Gastroesophageal sphincter (tissue), 4 donors: ENCODE results near the gene ABHD14A. TPM values are rescaled to one million over a fixed set of nuclear protein-coding genes. Genes with fewer than 3 reads are reported as not detected.
A peak's percentile ranks its signal among the peaks of the same experiment; 100 is the strongest.

Experiments used
- ATAC-seq: fragments of 150-250 bp; one replicate; pipeline ENCODE4 v1.9.1; 2016; ENCODE audit warnings: mild to moderate bottlenecking, moderate library complexity
- H3K27ac ChIP-seq, 4 donors: fragments of 200-600 bp; sonication (generic) in 3 of 4; 1 replicate in 3 of 4; 2 replicates in 1 of 4; pipeline ENCODE4 v1.5.1; 2016 to 2019
- H3K27me3 ChIP-seq: fragments of 200-600 bp; sonication (generic); one replicate; pipeline ENCODE4 v1.5.1; 2019
- H3K36me3 ChIP-seq, 2 donors: fragments of 200-600 bp; sonication (generic); one replicate each; pipeline ENCODE4 v1.5.1; 2019; ENCODE audit warnings: control low read depth in 1 of 2
- H3K4me1 ChIP-seq, 3 donors: fragments of 200-600 bp; sonication (generic); 1 replicate in 2 of 3; 2 replicates in 1 of 3; pipeline ENCODE4 v1.5.1; 2016 to 2019; ENCODE audit warnings: control low read depth in 2 of 3
- H3K4me3 ChIP-seq, 2 donors: fragments of 200-600 bp; sonication (generic); one replicate each; pipeline ENCODE4 v1.5.1; 2019; ENCODE audit warnings: mild to moderate bottlenecking in 1 of 2, moderate library complexity in 1 of 2
- H3K9me3 ChIP-seq, 3 donors: fragments of 200-600 bp; sonication (generic); one replicate each; pipeline ENCODE4 v1.5.1; 2017 to 2019; ENCODE audit warnings: control low read depth in 2 of 3
- CTCF ChIP-seq, 4 experiments: fragments of 200-600 bp in 2 of 4; fragments of 450-650 bp in 2 of 4; sonication (generic) in 1 of 4; IDR thresholded peaks; one replicate each; pipeline ENCODE4 v1.5.1; 2017 to 2019; ENCODE audit warnings: antibody characterized with exemption in 4 of 4, mild to moderate bottlenecking in 2 of 4, moderate library complexity in 2 of 4
- EP300 ChIP-seq: sonication (generic); formaldehyde crosslinking; IDR thresholded peaks from one replicate; pipeline ENCODE4 v1.6.1; 2017; ENCODE audit warnings: antibody characterized with exemption, mild to moderate bottlenecking
- POLR2A ChIP-seq, 2 donors: fragments of 450-650 bp; IDR thresholded peaks; one replicate each; pipeline ENCODE4 v1.6.1; 2017; ENCODE audit warnings: antibody characterized with exemption in 2 of 2, mild to moderate bottlenecking in 2 of 2, moderate library complexity in 1 of 2
- POLR2AphosphoS5 ChIP-seq: sonication (generic); formaldehyde crosslinking; IDR thresholded peaks from one replicate; pipeline ENCODE4 v1.6.1; 2017; ENCODE audit warnings: antibody characterized with exemption
- WGBS, 2 donors: methylation state at CpG; one replicate each; pipeline ENCODE4 v1.1.5; 2018; ENCODE audit warnings: low coverage in 1 of 2; 5-methylcytosine and 5-hydroxymethylcytosine counted together
- total RNA-seq, 4 donors: library from RNA; depleted of rRNA; stranded (reverse); fragments of >200 nt; gene quantifications; one replicate each; pipeline ENCODE4 v1.1.0, GENCODE V29; 2016

The ABHD14A gene
- total RNA-seq, 4 donors from 2014 or later: 12.6 to 20.2 (median 13.8) TPM

GRCh38 chr3:51955175-51955892 lies 19.5 kb upstream of the ABHD14A start, which contains the start of gene GPR62:
GPR62 (plus strand) TSS chr3:51955381; CDS start chr3:51955653, 272 bp downstream.
- H3K36me3 ChIP-seq: peaks cover 0 to 32% of the 10 kb centered on the region in 2 donors
- 53% methylated on average over 5 of the region's 33 CpGs; no CpG with 5 or more reads in 1 of the 2 donors for WGBS, 2 donors

GRCh38 chr3:51955893-51956770 lies 18.7 kb upstream of the ABHD14A start:
- no CpG with 5 or more reads among the region's 97 CpGs for WGBS, 2 donors
- H3K4me3 ChIP-seq: peak overlapping the region; percentile 32 to 57
- ATAC-seq: peak; percentile 80
- H3K9me3 ChIP-seq: no peaks in the 10 kb centered on the region
- peaks cover 0 to 23% (median 7%) of the 10 kb centered on the region in 3 donors for H3K4me1 ChIP-seq
- H3K27ac ChIP-seq: peak overlapping the region; percentile 69 to 85 (median 82)
- H3K36me3 ChIP-seq: peaks cover 0 to 40% of the 10 kb centered on the region in 2 donors
- H3K27me3 ChIP-seq: no peaks in the 10 kb centered on the region
- TF ChIP-seq CTCF (IDR thresholded peaks at IDR 0.05) (peak in 3 of 4 experiments; percentile 49 to 66 (median 65)), POLR2A (IDR thresholded peaks at IDR 0.05) (no peak), POLR2AphosphoS5 (no peak)

More at GRCh38 chr3:51955175-51955892, 19.5 kb upstream of the ABHD14A start, which contains the start of gene GPR62:
- Histone ChIP-seq H3K27ac (peak within 1 kb of the TSS; percentile 69 to 85 (median 82)), H3K4me3 (peak within 1 kb of the TSS; percentile 32 to 57), H3K4me1 (peaks cover 0 to 23% (median 7%) of the 10 kb centered on the region in 3 donors), H3K9me3 (no peaks in the 10 kb centered on the region), H3K27me3 (no peaks in the 10 kb centered on the region)
- no peak for ATAC-seq
- TF ChIP-seq POLR2AphosphoS5: no peak
- no peak for TF ChIP-seq POLR2A (IDR thresholded peaks at IDR 0.05)
- TF ChIP-seq EP300: no peak
- TF ChIP-seq CTCF (IDR thresholded peaks at IDR 0.05): no peak

GRCh38 chr3:51957520-51958205 lies 17.2 kb upstream of the ABHD14A start:
- no peaks in the 10 kb centered on the region for H3K9me3 ChIP-seq
- no peaks in the 10 kb centered on the region for H3K27me3 ChIP-seq
- WGBS, 2 donors: no CpG with 5 or more reads among the region's 15 CpGs
- H3K4me1 ChIP-seq: peaks cover 0 to 36% (median 7%) of the 10 kb centered on the region in 3 donors
- ATAC-seq: no peak
- TF ChIP-seq POLR2A (IDR thresholded peaks at IDR 0.05) (no peak), CTCF (IDR thresholded peaks at IDR 0.05) (no peak), EP300 (no peak), POLR2AphosphoS5 (no peak)
- H3K27ac ChIP-seq: peak overlapping the region in 1 of 4 donors; percentile 85
- H3K4me3 ChIP-seq: no peak overlapping the region
- H3K36me3 ChIP-seq: peaks cover 0 to 44% of the 10 kb centered on the region in 2 donors

GRCh38 chr3:51958603-51959521 lies 16.0 kb upstream of the ABHD14A start:
- no peaks in the 10 kb centered on the region for H3K27me3 ChIP-seq
- peaks cover 0 to 44% of the 10 kb centered on the region in 2 donors for H3K36me3 ChIP-seq
- H3K9me3 ChIP-seq: no peaks in the 10 kb centered on the region
- WGBS, 2 donors: 93 to 94% methylated on average over 8 to 11 of the region's 20 CpGs
- H3K4me1 ChIP-seq: peaks cover 0 to 48% (median 7%) of the 10 kb centered on the region in 3 donors
- H3K4me3 ChIP-seq: no peak overlapping the region
- no peak overlapping the region for H3K27ac ChIP-seq
- TF ChIP-seq EP300 (no peak), CTCF (IDR thresholded peaks at IDR 0.05) (no peak), POLR2AphosphoS5 (no peak), POLR2A (IDR thresholded peaks at IDR 0.05) (no peak)
- no peak for ATAC-seq
